GM04503 (cell line): ENCODE measurements around the gene KRTAP5-11.
"Not testable (repeated sequence)": the region's sequence is repeated elsewhere in the genome, so short reads cannot be mapped to it uniquely, and the experiment has no call there.

Source experiments
- DNase-seq: peaks from one replicate; pipeline ENCODE4 v3.0.0-alpha.2; 2012; ENCODE audit warnings: low read depth

Gene KRTAP5-11

DNA sequence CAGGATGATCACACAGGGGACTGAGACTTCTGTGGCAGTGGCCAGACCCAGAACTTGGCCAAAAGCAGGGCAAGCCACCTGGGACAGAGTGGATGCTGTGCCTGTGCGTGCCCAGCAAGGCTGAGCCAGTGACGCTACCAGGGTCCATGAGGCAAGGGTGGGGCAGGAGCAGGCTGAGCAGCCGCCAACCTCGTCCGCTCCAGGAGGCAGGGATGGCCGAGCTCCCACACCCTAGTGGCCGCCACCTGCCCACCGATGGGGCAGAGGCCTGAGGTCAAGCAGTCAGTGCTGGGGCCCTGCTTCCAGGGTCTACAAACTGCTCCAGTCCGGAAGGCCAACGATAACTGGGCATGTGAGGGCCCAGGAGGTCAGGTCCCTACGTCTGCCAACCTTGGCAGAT lies 27.2 kb downstream of the KRTAP5-11 start:
- no peak for DNase-seq

DNA sequence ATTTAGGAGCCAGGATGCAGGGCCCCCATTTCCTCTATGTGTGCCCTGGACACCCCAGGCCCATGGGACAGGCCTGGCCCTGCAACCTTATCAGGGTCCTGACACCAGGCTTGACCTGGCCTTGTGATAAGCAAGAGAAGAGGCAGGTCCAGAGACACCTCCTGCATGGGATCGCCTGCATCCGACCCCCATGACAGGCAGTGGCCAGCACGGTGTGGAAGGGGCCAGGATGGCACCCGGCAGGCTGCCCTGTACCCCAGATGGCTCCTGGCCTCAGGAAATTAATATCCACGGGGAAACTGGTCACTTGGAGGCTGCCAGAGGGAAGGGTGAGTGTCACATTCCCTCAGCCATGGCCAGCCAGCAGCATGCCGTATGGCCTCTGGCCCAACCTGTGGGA lies 27.7 kb downstream of the KRTAP5-11 start:
- no peak for DNase-seq

DNA sequence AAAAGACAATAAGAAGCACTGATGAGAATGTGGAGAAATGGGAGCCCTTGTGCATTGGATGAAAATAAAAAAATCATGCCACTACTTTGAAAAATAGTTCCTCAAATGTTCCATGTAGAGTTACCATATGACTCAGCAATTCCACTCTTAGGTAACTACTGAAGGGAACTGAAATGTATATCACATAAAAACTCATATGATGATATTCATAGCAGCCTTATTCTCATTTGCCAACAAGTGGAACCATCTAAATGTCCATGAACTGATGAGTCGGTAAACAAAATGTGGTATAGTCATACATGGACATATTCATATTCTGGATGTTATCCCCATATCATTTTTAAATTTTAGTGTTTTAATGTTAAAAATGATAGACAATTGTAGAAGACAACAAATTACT lies 31.0 kb downstream of the KRTAP5-11 start:
- DNase-seq, result no peak

DNA sequence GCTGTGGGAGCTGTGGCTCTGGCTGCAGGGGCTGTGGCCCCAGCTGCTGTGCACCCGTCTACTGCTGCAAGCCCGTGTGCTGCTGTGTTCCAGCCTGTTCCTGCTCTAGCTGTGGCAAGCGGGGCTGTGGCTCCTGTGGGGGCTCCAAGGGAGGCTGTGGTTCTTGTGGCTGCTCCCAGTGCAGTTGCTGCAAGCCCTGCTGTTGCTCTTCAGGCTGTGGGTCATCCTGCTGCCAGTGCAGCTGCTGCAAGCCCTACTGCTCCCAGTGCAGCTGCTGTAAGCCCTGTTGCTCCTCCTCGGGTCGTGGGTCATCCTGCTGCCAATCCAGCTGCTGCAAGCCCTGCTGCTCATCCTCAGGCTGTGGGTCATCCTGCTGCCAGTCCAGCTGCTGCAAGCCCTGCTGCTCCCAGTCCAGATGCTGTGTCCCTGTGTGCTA lies 33.9 kb downstream of the KRTAP5-11 start:
- no peak for DNase-seq

DNA sequence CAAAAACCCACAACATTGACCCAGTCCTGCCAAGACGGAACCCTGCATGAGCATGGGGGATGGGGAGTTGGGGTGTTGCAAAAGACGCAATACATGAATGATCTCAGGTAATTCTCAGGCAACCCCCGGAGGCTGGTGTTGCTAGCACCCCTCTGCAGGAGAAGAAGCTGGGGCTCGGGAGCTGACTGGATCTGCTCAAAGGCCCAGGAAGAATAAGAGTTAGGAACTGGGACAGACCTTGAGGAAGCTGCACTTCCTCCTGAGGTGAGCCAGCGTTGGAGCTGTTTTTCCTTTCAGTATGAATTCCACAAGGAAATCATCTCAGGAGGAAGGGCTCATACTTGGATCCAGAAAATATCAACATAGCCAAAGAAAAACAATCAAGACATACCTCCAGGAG lies 34.6 kb downstream of the KRTAP5-11 start, which contains the start of gene KRTAP5-9:
Gene KRTAP5-9, plus strand, starts transcription at position 301 of the 400 bp plus-strand sequence. CDS start 238 bp downstream, outside the sequence.
- no peak for DNase-seq

DNA sequence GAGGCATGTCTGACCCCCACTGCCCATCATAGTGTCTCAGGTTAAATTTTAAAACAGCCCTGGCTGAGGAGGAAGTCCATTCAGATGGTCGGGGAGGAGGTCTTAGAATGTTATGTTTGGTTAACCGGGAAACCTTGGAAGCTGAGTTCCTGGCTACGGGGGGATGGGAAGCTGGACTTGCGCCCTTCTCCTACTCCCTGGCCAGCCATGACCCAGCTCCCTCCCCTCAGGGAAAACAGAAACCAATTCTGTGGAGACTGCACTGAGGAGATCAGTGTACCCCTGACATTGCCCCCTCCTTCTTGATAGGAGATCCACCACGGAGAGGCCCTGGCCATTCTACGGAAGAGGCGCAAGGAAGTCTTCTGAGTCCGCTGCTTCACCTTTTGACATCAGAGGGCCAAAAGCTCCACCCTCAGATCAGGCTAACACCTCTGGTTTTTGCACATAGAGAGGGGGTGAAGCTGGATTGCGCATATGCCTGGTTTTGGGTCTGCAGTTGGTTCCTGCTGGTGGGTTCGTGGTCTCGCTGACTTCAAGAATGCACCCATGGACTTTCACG lies 37.2 kb downstream of the KRTAP5-11 start:
- DNase-seq, result no peak

DNA sequence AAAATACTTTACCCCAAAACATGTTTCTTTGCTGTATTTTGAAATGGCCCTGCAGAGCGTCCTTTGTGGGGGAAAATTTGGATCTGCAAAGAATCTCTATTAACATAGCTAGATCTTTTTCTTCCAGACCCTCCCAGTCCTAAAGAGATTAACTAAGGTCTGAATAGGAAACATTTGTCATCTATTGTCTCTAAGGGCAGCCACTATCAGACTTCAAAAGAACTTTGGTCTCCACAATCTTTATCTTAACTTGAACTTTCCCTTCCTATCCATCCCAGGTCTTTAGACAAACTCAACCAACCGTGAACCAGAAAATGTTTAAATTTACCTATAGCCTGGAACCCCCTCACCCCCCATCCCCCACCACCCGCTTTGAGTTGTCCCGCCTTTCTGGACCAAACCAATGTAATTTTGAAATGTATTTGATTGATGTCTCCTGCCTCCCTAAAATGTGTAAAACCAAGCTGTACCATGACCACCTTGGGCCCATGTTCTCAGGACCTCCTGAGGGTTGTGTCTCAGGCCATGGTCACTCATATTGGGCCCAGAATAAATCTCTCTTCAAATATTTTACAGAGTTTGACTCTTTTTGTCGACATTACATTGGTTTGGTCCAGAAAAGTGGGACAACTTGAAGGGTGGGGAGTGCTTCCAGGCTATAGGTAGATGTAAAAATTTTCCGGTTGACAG lies 38.0 kb downstream of the KRTAP5-11 start:
- no peak for DNase-seq

DNA sequence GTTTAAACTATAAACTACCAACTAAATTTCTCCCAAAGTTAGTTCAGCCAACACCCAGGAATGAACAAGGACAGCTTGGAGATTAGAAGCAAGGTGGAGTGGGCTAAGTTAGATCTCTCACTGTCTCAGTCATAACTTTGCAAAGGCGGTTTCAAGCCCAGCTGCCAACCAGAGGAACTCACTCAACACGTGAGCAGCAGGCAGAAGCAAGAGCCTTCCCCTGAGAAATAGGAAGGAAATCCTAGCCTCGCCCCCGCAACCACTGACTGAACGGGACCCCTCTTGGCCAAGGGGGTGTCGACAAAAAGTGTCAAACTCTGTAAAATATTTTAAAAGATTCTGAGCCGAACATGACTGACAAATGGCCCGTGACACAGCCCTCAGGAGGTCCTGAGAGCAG lies 38.8 kb downstream of the KRTAP5-11 start:
- DNase-seq, result no peak

DNA sequence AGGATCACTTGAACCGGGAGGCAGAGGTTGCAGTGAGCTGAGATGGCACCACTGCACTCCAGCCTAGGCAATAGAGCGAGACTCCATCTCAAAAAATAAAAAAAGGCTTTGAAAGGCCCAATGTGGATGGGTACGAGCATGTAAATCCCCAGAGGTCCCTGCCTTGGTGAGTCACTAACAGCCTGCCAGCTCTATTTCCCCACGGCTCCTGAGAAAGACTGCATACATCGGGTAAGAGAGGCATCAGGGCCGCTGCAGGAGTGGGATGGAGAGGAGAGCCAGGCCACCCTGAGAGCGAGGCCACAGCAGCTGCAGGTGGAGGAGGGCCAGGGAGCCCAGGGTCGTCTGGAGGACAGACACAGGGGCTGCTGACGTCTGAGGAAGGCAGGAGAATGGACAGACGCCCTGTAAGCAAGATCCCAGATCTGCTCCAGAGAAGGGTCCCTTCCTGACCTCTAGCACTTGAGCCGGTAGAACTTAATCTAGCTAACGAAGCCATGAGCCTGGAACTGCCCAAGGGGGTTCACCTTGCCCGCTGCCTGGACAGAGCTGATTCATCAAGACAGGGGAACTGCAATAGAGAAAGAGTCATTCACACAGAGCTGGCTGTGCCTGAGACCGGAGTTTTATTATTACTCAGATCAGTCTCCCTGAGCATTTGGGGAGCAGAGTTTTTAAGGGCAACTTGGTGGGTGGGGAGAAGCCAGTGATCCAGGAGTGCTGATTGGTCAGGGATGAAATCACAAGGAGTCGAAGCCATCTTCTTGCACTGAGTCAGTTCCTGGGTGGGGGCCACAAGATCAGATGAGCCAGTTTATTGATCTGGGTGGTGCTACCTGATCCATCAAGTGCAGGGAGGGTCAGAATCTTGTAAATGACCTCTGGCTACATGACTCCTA lies 39.5 kb downstream of the KRTAP5-11 start:
- DNase-seq, result no peak

DNA sequence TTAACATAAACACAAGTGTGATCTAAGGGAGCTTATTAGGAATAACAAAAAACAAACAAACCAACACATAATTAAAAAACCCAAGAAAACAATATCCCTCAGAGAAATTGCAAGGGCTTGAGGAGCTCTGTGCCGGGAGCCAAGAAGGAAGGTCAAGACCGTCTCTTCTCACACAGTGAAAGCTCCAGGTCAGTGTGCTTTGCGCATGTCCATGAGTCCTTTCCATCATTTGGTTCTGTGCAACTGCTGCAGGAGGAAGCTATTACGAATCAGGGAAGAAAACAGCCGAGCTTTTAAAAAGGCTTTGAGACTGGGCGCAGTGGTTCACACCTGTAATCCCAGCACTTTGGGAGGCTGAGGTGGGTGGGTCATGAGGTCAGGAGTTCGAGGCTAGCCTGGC lies 40.3 kb downstream of the KRTAP5-11 start:
- DNase-seq, result no peak

DNA sequence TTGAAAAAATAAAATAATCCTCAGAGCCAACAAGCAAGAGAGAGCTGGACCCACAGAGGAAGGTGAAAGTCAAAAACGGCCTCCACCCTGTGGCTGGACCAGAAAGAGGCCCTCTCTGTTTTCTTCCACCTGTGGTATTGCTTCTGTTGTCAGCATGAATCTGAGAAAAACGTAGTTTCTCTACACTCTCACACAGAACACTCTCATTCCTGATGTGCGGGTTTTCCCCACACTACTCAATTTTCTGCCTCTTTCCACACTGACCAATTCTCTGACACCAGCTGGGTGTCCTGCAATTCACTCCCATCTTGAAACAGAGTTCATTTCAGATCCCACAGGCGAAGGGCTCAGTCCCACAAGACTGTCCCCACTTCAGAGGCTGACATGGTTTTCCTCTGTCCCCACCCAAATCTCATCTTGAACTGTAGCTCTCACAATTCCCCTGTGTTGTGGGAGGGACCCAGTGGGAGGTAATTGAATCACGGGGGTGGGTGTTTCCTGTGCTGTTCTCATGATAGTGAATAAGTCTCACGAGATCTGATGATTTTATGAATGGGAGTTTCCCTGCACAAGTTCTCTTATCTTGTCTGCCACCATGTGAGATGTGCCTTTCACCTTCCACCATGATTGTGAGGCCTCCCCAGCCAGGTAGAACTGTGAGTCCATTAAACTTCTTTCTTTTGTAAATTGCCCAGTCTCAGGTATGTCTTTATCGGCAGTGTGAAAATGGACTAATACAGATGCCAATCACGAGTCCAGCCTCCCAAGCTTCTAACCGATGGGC lies 42.0 kb downstream of the KRTAP5-11 start:
- not testable (repeated sequence) for DNase-seq

DNA sequence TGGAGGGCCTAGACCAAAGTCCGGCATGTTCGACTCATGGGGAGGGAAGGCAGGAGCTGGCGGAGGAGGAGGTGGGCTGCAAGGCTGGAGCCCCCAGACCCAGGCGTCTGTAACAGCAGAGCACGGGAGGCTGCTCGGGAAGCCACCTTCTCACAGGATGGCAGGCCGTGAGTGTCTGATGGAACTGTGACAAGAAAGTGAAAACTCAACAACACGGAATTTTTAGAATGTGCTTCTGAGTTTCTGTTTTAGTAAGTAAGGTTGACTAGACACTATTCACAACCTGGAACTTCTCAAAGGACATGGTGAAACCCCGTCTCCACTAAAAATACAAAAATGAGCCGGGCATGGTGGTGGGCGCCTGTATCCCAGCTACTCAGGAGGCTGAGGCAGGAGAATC lies 42.7 kb downstream of the KRTAP5-11 start:
- DNase-seq, result not testable (repeated sequence)

DNA sequence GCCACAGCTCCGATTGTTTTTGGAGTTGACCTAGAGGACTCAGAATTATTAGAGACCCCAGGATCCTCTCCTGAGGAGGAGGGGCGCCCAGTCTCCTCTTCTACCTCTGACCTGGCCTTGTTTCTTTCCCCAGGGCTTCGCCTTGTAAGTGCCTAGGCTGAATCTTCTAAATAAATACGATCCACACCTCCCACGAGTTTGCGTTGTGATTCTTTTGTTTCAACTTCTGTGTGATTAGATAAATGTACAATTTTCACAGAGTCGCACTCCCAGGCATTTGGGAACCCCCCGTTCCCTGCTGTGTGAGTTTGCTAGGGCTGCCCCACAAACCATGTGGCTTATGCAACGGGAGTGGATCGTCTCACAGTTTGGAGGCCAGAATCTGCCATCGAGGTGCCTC lies 43.7 kb downstream of the KRTAP5-11 start:
- no peak for DNase-seq

DNA sequence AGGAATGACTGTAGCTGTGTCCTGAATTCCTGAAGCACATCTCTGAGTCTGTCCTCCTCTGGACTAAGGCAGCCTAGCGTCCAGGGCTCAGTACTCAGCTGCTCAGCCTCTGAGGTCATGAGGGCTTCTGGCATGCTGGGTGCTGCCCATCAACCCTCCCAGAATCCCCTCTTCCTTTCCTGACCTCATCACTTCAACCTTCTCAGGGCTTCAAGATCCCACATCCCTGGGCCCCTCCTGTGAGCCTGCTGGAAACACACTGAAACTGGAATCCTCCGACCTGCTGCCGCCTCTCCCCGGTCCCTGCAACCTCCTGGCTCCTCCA lies 44.0 kb downstream of the KRTAP5-11 start:
- DNase-seq, result no peak

DNA sequence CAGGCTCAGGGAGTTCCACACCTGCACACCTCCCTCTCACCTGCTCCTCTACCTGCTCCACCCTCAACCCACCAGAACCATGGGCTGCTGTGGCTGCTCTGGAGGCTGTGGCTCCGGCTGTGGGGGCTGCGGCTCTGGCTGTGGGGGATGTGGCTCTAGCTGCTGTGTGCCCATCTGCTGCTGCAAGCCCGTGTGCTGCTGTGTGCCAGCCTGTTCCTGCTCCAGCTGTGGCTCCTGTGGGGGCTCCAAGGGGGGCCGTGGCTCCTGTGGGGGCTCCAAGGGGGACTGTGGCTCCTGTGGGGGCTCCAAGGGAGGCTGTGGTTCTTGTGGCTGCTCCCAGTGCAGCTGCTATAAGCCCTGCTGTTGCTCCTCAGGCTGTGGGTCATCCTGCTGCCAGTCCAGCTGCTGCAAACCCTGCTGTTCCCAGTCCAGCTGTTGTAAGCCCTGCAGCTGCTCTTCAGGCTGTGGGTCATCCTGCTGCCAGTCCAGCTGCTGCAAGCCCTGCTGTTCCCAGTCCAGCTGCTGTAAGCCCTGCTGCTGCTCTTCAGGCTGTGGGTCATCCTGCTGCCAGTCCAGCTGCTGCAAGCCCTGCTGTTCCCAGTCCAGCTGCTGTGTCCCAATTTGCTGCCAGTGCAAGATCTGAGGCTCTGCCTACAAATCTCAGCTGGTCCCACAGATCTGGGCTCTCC lies 44.6 kb downstream of the KRTAP5-11 start, which contains the start of gene KRTAP5-8:
Gene KRTAP5-8, plus strand, starts transcription at position 49 of the 689 bp plus-strand sequence. Its CDS starts 31 bp downstream, at position 80.
- DNase-seq, result not testable (repeated sequence)

DNA sequence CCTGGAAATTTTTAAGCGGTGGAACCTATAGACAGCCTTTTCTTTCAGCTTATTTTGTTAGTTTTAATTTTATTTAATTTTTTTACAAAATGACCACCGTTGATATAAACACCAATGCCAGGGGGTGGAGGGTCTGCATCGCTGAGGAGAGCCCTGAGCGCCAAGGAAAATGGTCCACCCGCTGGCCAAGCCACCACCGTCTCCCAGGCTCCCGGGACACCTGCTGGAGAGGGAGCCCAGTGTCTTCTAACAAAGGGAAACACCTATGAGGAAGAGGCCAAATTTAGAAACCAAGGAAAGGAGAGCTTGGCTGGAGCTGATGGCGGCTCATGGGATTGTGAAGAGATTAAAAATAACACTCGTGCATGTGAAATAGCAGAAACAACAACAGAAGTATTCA lies 45.1 kb downstream of the KRTAP5-11 start:
- DNase-seq, result no peak

DNA sequence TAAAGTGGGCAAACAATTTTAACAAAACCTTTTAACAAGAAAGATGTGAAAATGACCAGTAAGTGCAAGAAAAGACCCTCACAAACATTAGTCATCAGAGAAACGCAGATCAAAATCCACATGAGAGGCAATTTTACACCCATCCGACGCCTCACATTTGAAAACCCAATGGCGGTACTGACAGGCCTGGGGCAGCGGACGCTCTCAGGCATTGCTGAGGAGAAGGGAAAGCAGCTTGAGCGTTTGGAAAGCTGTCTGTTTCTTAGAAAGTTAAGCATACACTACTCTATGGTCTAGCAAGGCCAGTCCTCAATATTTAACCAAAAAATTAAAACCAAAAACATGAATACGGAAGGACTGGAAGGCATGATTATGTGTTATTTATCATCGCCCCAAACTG lies 46.9 kb downstream of the KRTAP5-11 start:
- DNase-seq, result no peak

DNA sequence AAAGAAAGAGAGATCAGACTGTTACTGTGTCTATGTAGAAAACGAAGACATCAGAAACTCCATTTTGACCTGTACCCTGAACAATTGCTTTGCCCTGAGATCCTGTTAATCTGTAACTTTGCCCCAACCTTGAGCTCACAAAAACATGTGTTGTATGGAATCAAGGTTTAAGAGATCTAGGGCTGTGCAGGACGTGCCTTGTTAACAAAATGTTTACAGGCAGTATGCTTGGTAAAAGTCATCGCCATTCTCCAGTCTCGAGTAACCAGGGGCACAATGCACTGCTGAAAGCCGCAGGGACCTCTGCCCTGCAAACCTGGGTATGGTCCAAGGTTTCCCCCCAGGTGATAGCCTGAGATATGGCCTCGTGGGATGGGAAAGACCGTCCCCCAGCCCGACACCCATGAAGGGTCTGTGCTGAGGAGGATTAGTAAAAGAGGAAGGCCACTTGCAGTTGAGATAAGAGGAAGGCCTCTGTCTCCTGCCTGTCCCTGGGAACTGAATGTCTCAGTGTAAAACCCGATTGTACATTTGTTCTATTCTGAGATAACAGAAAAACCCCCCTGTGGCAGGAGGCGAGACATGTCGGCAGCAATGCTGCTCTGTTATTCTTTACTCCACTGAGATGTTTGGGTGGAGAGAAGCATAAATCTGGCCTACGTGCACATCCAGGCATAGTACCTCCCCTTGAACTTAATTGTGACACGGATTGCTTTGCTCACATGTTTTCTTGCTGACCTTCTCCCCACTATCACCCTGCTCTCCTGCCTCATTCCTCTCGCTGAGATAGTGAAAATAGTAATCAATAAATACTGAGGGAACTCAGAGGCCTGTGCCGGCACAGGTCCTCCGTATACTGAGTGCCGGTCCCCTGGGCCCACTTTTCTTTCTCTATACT lies 47.7 kb downstream of the KRTAP5-11 start:
- DNase-seq, result not testable (repeated sequence)

DNA sequence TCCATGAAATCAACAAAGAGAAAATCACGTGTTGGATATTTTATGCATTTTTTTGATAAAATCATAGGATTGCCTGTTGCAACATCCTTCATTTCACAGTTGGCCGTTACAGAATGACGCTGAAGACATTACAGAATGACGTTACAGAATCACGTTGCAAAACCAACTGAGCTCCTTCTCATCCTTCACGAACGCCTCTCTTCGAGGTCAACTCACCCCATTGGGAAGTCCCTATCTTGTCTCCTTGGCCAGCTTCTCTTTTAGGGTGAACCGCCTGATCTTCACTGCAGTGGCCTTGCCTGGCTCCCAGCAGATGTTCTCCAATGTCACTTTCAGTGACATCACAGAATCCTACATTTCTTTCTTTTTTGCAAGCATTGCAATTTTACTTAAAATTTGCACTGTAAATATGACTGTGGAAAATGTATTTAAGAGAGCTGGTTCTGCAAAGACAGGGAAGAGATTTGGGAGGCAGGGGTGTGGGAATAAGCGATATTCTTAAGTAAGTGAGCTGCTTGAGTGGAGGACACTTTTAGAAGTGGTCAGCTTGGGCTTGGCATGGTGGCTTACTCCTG lies 50.6 kb downstream of the KRTAP5-11 start:
- DNase-seq, result no peak
